Measurements from ENCODE around the gene GEMIN7. TPM values are rescaled to one million over a fixed set of nuclear protein-coding genes. Genes with fewer than 3 reads are reported as not detected.

The GEMIN7 gene
- total RNA-seq, 1 donor from 2014 or later = 35.6 TPM

GRCh38 chr19:45138303-45138751 is 59.3 kb downstream of the GEMIN7 start:
- H3K27ac Mint-ChIP-seq = peak overlapping the region; percentile 54
- H3K4me1 Mint-ChIP-seq (ENCODE audit: unreplicated experiment) = peaks cover 29% of the 10 kb centered on the region
- H3K27me3 Mint-ChIP-seq = no peaks in the 10 kb centered on the region
- H3K9me3 Mint-ChIP-seq = no peaks in the 10 kb centered on the region
- TF ChIP-seq, protein P1, sequence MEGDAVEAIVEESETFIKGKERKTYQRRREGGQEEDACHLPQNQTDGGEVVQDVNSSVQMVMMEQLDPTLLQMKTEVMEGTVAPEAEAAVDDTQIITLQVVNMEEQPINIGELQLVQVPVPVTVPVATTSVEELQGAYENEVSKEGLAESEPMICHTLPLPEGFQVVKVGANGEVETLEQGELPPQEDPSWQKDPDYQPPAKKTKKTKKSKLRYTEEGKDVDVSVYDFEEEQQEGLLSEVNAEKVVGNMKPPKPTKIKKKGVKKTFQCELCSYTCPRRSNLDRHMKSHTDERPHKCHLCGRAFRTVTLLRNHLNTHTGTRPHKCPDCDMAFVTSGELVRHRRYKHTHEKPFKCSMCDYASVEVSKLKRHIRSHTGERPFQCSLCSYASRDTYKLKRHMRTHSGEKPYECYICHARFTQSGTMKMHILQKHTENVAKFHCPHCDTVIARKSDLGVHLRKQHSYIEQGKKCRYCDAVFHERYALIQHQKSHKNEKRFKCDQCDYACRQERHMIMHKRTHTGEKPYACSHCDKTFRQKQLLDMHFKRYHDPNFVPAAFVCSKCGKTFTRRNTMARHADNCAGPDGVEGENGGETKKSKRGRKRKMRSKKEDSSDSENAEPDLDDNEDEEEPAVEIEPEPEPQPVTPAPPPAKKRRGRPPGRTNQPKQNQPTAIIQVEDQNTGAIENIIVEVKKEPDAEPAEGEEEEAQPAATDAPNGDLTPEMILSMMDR (conservative IDR thresholded peaks at IDR 0.05) = no peak
- H3K36me3 Mint-ChIP-seq = peaks cover 4% of the 10 kb centered on the region
- no peak for DNase-seq (ENCODE audit: extremely low spot score, unreplicated experiment)
- H3K4me3 Mint-ChIP-seq = peak overlapping the region; percentile 51

- TF ChIP-seq, protein P1 (conservative IDR thresholded peaks at IDR 0.05) = no peak
- Mint-ChIP-seq H3K4me1 (ENCODE audit: unreplicated experiment) (peaks cover 23% of the 10 kb centered on the region), H3K27me3 (no peaks in the 10 kb centered on the region), H3K27ac (no peak overlapping the region), H3K9me3 (no peaks in the 10 kb centered on the region), H3K36me3 (peaks cover 4% of the 10 kb centered on the region), H3K4me3 (no peak overlapping the region)
- no peak for DNase-seq (ENCODE audit: extremely low spot score, unreplicated experiment)
Measured at GRCh38 chr19:45139286-45140143, 60.5 kb downstream of the GEMIN7 start.

- Mint-ChIP-seq H3K9me3 (no peaks in the 10 kb centered on the region), H3K27ac (no peak overlapping the region), H3K27me3 (no peaks in the 10 kb centered on the region), H3K36me3 (peaks cover 4% of the 10 kb centered on the region), H3K4me3 (no peak overlapping the region), H3K4me1 (ENCODE audit: unreplicated experiment) (peaks cover 23% of the 10 kb centered on the region)
- no peak for DNase-seq (ENCODE audit: extremely low spot score, unreplicated experiment)
- TF ChIP-seq, protein P1 (conservative IDR thresholded peaks at IDR 0.05) = no peak
Measured at GRCh38 chr19:45140144-45140503, 61.1 kb downstream of the GEMIN7 start.

- no peak for DNase-seq (ENCODE audit: extremely low spot score, unreplicated experiment)
- H3K27me3 Mint-ChIP-seq = no peaks in the 10 kb centered on the region
- H3K27ac Mint-ChIP-seq = no peak overlapping the region
- peaks cover 23% of the 10 kb centered on the region for H3K4me1 Mint-ChIP-seq (ENCODE audit: unreplicated experiment)
- peaks cover 4% of the 10 kb centered on the region for H3K36me3 Mint-ChIP-seq
- TF ChIP-seq, protein P1 (conservative IDR thresholded peaks at IDR 0.05) = no peak
- no peak overlapping the region for H3K4me3 Mint-ChIP-seq
- H3K9me3 Mint-ChIP-seq = no peaks in the 10 kb centered on the region
Measured at GRCh38 chr19:45140533-45140932, 61.5 kb downstream of the GEMIN7 start.

Other genes starting within 250 kb of the GEMIN7 start
- gene NECTIN2, start 233.0 kb upstream of the GEMIN7 start, total RNA-seq (ENCODE audit: low replicate concordance) = 123 and 203 TPM in 2 replicates
- gene TOMM40, start 188.0 kb upstream of the GEMIN7 start, total RNA-seq (ENCODE audit: low replicate concordance) = 75.1 and 77.8 TPM in 2 replicates
- gene APOE, start 173.5 kb upstream of the GEMIN7 start, total RNA-seq (ENCODE audit: low replicate concordance) = 168 and 209 TPM in 2 replicates
- 76.3 and 145 TPM in 2 replicates for gene APOC1, start 164.7 kb upstream of the GEMIN7 start, total RNA-seq (ENCODE audit: low replicate concordance)
- gene APOC4, start 137.0 kb upstream of the GEMIN7 start, total RNA-seq (ENCODE audit: low replicate concordance) = not detected in 2 replicates
- 0.98 TPM in 1 of 2 replicates, not detected in the other for gene APOC2, start 133.2 kb upstream of the GEMIN7 start, total RNA-seq (ENCODE audit: low replicate concordance)
- gene CLPTM1, start 123.9 kb upstream of the GEMIN7 start, total RNA-seq (ENCODE audit: low replicate concordance) = 102 and 104 TPM in 2 replicates
- 6.9 and 8.4 TPM in 2 replicates for gene RELB, start 77.8 kb upstream of the GEMIN7 start, total RNA-seq (ENCODE audit: low replicate concordance)
- 80.4 and 111 TPM in 2 replicates for gene CLASRP, start 40.2 kb upstream of the GEMIN7 start, total RNA-seq (ENCODE audit: low replicate concordance)
- gene ZNF296, start 2.8 kb upstream of the GEMIN7 start, total RNA-seq (ENCODE audit: low replicate concordance) = 2.2 and 3.7 TPM in 2 replicates
- gene PPP1R37, start 13.9 kb downstream of the GEMIN7 start, total RNA-seq (ENCODE audit: low replicate concordance) = 44.7 and 63.7 TPM in 2 replicates
- 0.56 and 1.3 TPM in 2 replicates for gene NKPD1, start 81.7 kb downstream of the GEMIN7 start, total RNA-seq (ENCODE audit: low replicate concordance)
- 36.7 and 41.3 TPM in 2 replicates for gene TRAPPC6A, start 99.0 kb downstream of the GEMIN7 start, total RNA-seq (ENCODE audit: low replicate concordance)
- gene BLOC1S3, start 99.5 kb downstream of the GEMIN7 start, total RNA-seq (ENCODE audit: low replicate concordance) = 9.2 and 10.2 TPM in 2 replicates
- gene EXOC3L2, start 166.1 kb downstream of the GEMIN7 start, total RNA-seq (ENCODE audit: low replicate concordance) = 0.60 TPM in 1 of 2 replicates, not detected in the other
- 38.8 and 47.3 TPM in 2 replicates for gene MARK4, start 172.0 kb downstream of the GEMIN7 start, total RNA-seq (ENCODE audit: low replicate concordance)
- 0.24 and 1.4 TPM in 2 replicates for gene CKM, start 243.6 kb downstream of the GEMIN7 start, total RNA-seq (ENCODE audit: low replicate concordance)

All from type B pancreatic cell (in vitro differentiated cells).